NCI-H524 (cell line): ENCODE data around the gene CA7.
"Not testable (repeated sequence)": the region's sequence is repeated elsewhere in the genome, so short reads cannot be mapped to it uniquely, and the experiment has no call there.

Experiments
- DNase-seq, 2 experiments: peaks; one replicate each; lab custom pipeline; 2025; lab: John Stamatoyannopoulos, UW

The CA7 gene

DNA sequence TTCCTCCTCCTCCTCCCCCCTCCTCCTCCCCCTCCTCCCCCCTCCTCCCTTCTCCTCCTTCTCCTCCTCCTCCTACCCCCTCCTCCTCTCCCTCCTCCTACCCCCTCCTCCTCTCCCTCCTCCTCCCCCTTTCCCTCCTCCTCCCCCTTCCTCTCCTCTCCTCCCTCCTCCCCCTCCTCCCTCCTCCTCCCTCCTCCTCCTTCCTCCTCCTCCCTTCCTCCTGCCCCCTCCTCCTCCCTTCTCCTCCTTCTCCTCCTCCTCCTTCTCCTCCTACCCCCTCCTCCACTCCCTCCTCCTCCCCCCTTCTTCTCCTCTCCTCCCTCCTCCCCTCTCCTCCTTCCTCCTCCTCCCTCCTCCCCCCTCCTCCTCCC, 29.5 kb downstream of the CA7 start:
- no peak for DNase-seq

DNA sequence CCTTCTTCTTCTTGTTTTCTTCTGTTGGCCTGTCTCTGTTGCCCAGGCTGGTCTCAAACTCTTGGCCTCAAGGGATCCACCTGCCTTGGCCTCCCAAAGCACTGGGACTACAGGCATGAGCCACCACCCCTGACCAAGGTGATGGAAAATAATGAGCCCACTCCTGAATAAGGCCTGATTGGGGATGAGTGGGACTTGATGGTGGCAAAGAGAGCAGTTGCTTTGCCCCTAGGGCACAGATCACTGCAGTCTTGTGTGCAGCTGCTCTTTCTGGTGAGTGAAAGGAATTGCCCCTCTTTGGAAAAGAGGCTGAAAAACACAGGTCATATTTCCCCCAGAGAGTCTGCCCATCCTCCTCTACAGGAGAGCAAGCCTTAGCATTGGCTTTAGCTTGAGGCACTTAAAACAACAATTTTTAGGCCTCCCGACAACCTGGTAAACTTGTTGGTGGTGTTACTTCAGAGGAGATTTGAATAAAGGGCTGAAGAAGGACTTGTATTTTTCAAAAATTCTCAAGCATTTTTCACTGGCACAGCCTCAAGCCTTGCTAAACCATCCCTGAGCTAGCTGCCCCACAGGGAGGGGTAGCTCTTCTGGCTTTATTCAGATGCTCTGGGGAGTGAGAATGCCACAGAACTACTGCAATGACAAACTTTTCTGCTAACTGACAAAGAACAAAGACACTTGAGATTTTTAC, 30.0 kb downstream of the CA7 start:
- DNase-seq, result no peak

DNA sequence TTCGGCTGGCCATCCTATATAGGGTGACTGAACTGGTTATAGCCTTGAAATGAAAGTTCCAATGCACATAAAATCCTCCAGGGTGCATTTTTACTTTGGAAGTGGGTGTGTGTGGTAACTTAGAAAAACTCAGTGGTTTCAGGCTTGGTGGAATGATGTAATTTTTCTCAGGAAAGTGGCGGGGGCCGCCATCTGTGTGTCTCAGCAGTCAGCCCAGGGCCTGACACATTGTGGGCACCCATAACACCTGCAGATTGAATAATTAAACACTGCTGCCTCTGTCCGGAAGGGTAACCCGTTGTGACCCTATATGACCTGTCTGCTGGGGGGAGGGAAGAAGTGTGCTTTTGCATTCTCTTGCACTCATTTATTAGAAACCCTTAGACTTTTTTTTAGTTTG, 33.9 kb downstream of the CA7 start:
- DNase-seq, result no peak

GRCh38 chr16:66880288-66881013, 36.2 kb downstream of the CA7 start, which contains the start of gene PDP2:
TSS of gene PDP2 (plus strand) at chr16:66880515. CDS start at chr16:66884285, 3,770 bp downstream.
- DNase-seq, result peak; percentile 98

- DNase-seq, result peak in 1 of 2 experiments; percentile 42
Observed at GRCh38 chr16:66881014-66881417, 36.8 kb downstream of the CA7 start.

DNA sequence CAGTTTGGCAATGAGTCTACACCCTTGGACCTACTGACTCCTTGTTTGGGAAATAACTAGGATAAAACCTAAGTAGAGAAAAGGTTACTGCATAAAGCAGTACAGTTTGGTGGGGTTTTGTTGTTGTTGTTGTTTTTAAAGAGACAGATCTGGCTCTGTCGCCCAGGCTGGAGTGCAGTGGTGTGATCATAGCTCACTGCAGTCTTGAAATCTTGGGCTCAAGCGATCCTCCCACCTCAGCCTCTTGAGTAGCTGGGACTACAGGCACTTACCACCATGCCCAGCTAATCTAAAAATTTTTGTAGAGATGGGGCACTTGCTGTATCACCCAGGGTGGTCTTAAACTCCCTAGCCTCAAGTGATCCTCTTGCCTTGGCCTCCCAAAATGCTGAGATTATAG, 37.3 kb downstream of the CA7 start:
- DNase-seq, result peak in 1 of 2 experiments; percentile 24

GRCh38 chr16:66881964-66882508, 37.8 kb downstream of the CA7 start:
- DNase-seq, result no peak

DNA sequence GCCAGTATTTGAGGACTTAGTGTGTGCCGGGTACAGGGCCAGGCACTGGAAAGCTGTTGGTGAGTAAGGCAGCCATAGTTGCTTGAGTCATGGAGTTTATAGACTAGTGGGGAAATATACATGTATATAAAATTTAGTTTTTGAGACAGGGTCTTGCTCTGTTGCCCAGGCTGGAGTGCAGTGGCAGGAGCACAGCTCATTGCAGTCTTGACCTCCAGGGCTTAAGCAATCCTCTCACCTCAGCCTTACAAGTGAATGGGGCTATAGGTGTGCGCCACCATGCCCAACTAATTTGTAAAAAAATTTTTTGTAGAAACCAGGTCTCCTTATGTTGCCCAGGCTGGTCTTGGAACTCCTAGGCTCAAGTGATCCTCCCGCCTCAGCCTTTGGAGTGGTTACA, 38.5 kb downstream of the CA7 start:
- DNase-seq, result no peak

DNA sequence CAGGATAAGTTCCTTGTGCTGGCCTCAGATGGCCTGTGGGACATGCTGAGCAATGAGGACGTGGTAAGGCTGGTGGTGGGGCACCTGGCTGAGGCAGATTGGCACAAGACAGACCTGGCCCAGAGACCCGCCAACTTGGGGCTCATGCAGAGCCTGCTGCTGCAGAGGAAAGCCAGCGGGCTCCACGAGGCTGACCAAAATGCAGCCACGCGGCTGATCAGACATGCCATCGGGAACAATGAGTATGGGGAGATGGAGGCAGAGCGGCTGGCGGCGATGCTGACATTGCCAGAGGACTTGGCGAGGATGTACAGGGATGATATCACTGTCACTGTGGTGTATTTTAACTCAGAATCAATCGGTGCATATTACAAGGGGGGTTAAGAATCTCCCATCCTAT, 41.3 kb downstream of the CA7 start:
- no peak for DNase-seq

DNA sequence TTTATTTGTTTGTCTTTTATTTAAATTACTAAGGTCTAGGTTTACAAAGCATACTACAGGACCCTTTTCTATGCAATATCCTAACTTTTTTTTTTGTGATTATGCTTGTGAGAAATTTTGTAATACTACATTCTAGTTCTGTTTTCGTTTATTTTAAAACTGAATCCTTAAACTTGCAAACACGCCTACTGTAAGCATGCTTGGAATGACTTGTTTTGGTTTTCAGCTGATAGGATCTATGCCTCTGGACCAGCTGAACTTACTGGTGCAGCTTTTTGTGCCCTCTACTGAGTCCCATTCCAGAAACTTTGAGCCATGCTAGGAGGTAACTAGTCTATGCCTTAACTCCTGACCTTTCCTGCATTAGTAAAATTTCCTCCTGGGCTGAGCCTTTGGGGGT, 42.1 kb downstream of the CA7 start:
- no peak for DNase-seq

GRCh38 chr16:66886914-66887313, 42.7 kb downstream of the CA7 start:
- DNase-seq, result no peak

DNA sequence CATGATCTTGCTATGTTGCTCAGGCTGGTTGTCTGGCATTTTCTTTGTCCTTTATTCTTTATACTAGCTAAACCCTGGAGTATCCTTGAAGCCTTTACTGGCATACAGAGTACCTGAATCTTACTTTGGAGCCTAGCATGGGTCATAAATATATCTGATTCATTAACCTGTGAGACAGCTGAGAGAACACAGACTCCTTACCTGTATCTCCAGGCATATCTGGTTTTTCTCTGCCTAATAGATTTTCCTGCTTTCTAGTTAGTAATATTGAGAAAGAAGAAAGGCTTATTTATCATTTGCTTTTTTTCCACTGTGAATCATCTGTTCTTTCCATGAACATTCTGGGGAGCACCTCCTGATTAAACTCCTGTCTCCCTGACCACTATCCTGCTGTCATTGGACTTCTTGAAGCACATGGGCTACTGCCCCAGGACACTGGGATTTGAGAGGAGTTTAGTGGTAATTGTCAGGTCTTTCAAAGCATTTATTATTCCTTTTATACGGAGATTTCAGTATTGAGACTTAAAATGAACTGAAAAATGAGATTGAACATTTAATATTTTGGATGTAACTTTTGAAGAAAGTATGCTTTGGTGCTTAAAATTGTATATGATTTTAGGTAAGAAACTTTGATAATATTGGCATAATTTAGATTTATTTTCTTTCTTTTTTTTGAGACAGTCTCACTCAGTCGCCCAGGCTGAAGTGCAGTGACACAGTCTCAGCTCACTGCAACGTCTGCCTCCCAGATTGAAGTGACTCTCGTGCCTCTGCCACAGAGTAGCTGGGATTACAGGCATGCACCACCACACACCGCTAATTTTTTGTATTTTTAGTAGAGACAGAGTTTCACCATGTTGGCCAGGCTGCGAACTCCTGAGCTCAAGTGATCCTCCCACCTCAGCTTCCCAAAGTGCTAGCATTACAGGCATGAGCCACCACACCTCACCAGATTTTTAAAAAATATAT, 44.7 kb downstream of the CA7 start:
- DNase-seq, result no peak

DNA sequence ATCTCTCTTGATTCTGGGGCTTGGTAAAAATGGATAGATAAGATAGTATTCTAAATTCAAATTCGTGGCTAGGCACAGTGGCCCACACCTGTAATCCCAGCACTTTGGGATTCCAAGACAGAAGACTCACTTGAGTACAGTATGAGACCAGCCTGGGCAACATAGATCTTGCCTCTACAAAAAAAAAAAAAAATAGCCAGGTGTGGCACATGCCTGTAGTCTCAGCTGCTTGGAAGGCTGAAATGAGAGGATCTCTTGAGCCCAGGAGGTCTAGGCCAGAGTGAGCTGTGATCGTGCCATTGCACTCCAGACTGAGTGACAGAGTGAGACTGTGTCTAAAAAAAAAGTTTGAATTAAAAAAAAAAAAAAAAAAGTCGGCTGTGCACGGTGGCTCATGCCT, 45.4 kb downstream of the CA7 start:
- DNase-seq, result no peak

DNA sequence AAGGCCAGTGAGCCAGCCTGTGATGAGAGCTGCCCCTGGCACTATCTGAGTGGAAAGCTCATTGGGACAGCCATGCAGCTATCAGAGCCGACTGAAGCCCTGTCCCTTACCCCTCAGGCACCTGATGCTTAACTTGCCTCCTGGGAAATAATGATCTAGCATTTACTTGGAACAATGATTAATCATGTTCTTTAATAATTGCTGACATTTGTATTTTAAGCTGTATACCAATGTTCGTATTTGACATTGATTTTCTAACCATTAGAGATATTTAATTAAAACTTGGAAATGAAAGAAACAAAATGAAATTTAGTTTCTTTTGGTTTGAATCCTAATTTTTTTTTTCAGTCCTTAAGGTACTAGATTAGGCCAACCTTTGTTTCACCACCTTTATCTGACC, 46.6 kb downstream of the CA7 start:
- no peak for DNase-seq

DNA sequence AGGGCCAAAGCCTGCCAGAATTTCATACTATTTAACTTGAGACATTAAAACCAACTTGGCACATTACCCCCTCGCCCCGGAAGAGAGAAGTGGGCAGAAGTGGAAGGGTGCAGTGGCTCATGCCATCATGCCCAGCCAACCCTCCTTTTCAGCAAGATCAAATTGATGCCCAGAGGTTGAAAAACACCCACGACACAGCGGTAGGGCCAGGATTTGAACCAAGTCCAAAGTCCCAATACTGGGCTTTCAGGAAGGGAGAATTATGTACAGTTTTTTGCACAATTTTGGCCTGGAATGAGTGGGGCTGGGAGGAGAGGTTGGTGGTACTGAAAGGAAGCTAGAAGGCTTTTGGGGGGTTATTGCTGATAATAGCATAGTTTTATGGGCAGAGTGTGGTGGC, 47.1 kb downstream of the CA7 start:
- DNase-seq, result no peak

- no peak for DNase-seq
Observed at GRCh38 chr16:66891797-66892196, 47.6 kb downstream of the CA7 start.

- DNase-seq, result no peak
Observed at GRCh38 chr16:66894055-66894454, 49.8 kb downstream of the CA7 start.

GRCh38 chr16:66894948-66895688, 50.9 kb downstream of the CA7 start:
- peak; percentile 68 to 86 for DNase-seq

DNA sequence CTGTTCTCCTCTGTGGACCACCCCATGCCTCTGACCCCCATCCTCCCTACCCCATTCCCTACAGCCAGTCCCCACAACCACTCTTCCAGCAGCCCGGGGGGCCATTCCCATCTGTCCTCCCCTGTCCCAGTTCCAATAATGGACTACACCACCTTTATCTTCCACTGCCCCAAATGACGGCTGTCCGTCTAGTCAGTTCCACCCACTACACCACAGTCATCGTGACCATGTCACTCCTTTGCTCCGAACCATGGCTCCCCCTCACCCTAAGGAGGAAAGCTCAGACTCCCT, 51.4 kb downstream of the CA7 start:
- no peak for DNase-seq

GRCh38 chr16:66895999-66896398, 51.8 kb downstream of the CA7 start:
- DNase-seq, result peak in 1 of 2 experiments; percentile 39

DNA sequence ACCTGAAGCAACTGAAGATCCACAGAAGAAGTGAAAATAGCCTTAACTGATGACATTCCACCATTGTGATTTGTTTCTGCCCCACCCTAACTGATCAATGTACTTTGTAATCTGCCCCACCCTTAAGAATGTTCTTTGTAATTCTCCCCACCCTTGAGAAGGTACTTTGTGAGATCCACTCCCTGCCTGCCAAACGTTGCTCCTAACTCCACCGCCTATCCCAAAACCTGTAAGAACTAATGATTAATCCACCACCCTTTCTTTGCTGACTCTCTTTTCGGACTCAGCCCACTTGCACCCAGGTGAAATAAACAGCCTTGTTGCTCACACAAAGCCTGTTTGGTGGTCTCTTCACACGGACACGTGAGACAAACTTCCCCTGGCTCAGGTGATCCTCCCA, 52.5 kb downstream of the CA7 start:
- not testable (repeated sequence) for DNase-seq

DNA sequence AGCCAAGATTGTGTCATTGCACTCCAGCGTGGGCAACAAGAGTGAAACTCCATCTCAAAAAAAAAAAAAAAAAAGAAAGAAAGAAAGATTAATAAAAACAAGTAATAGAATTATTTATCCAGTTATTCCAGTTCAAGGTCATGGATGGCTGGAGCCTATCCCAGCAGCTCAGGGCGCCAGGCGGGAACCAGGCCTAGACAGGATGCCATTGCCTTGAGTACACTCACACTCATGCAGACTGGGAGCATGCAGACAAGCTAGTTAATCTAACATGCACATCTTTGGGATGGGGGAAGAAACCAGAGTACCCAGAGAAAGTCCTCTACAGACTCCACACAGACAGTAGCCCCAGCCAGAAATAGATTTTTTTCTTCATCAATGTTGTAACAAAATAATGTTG, 54.0 kb downstream of the CA7 start:
- DNase-seq, result no peak
